SHP77 treated with DMSO at 0.1 percent for 48 hours (cell line): ENCODE data around the gene NEK4.
"Not testable (repeated sequence)": the region's sequence is repeated elsewhere in the genome, so short reads cannot be mapped to it uniquely, and the experiment has no call there.

Experiments used
- DNase-seq: peaks from one replicate; lab custom pipeline; 2025; lab: John Stamatoyannopoulos, UW

Gene NEK4

GRCh38 chr3:52696830-52697631 is 73.7 kb downstream of the NEK4 start:
- no peak for DNase-seq

- no peak for DNase-seq
Measured at GRCh38 chr3:52695798-52696671, 74.7 kb downstream of the NEK4 start.

- DNase-seq, result no peak
Measured at GRCh38 chr3:52694528-52695189, 76.1 kb downstream of the NEK4 start.

- DNase-seq, result no peak
Measured at GRCh38 chr3:52693071-52693470, 77.7 kb downstream of the NEK4 start.

GRCh38 chr3:52690560-52690959 is 80.2 kb downstream of the NEK4 start:
- no peak for DNase-seq

- DNase-seq, result no peak
Measured at GRCh38 chr3:52689151-52689550, 81.6 kb downstream of the NEK4 start.

- no peak for DNase-seq
Measured at GRCh38 chr3:52688266-52688665, 82.5 kb downstream of the NEK4 start.

- DNase-seq, result peak; percentile 78
Measured at GRCh38 chr3:52685709-52686691, 84.7 kb downstream of the NEK4 start, which contains the start of the genes GNL3 and PBRM1. Gene GNL3, plus strand, starts transcription at chr3:52686032. Its CDS starts 61 bp downstream, at chr3:52686093. Gene PBRM1, minus strand, starts transcription at chr3:52685913.

- DNase-seq, result peak; percentile 78
Measured at GRCh38 chr3:52685285-52685708, 85.4 kb downstream of the NEK4 start.

- no peak for DNase-seq
Measured at GRCh38 chr3:52684184-52684583, 86.6 kb downstream of the NEK4 start.

GRCh38 chr3:52683611-52684010 is 87.1 kb downstream of the NEK4 start:
- DNase-seq, result no peak

GRCh38 chr3:52682016-52682415 is 88.7 kb downstream of the NEK4 start:
- DNase-seq, result no peak

GRCh38 chr3:52681596-52681995 is 89.1 kb downstream of the NEK4 start:
- no peak for DNase-seq

- DNase-seq, result no peak
Measured at GRCh38 chr3:52679811-52680210, 90.9 kb downstream of the NEK4 start.

GRCh38 chr3:52679199-52679538 is 91.6 kb downstream of the NEK4 start:
- DNase-seq, result no peak

- DNase-seq, result no peak
Measured at GRCh38 chr3:52678265-52679198, 92.2 kb downstream of the NEK4 start.

GRCh38 chr3:52676201-52676600 is 94.5 kb downstream of the NEK4 start:
- not testable (repeated sequence) for DNase-seq

GRCh38 chr3:52671676-52672075 is 99.1 kb downstream of the NEK4 start:
- DNase-seq, result no peak

GRCh38 chr3:52670621-52671521 is 99.9 kb downstream of the NEK4 start:
- no peak for DNase-seq
